Keratinocyte (primary cell): ENCODE measurements around the gene HPSE2. TPM values are rescaled to one million over a fixed set of nuclear protein-coding genes. Genes with fewer than 3 reads are reported as not detected.

Experiments
- DNase-seq: peaks from one replicate; pipeline ENCODE4 v3.0.0-alpha.2; 2011; ENCODE audit warnings: low read depth, missing footprints, low spot score
- FAIRE-seq: peaks from 2 replicates; lab custom pipeline; 2011; peaks lifted over from hg19 to GRCh38; lab: Jason Lieb, UNC
- H2AFZ ChIP-seq: 2 replicates; pipeline ENCODE4 v1.6.0; 2012; ENCODE audit warnings: low read length, control low read depth, inconsistent platforms; ENCODE audit not compliant: control insufficient read depth
- H3K27ac ChIP-seq: 2 replicates; pipeline ENCODE4 v1.5.1; 2011; ENCODE audit warnings: low read length; ENCODE audit not compliant: control insufficient read depth, insufficient read depth
- H3K27me3 ChIP-seq: 3 replicates; pipeline ENCODE4 v1.6.0; 2011; ENCODE audit warnings: low read length; ENCODE audit not compliant: control insufficient read depth, insufficient read depth; ENCODE audit errors: extremely low read depth
- H3K36me3 ChIP-seq, 2 experiments: 2 replicates in 1 of 2; 3 replicates in 1 of 2; pipeline ENCODE4 v1.5.1; 2011; ENCODE audit warnings: low read length in 2 of 2, mild to moderate bottlenecking in 1 of 2; ENCODE audit not compliant: control insufficient read depth in 2 of 2, insufficient read depth in 2 of 2; ENCODE audit errors: extremely low read depth in 1 of 2
- H3K4me1 ChIP-seq: 3 replicates; pipeline ENCODE4 v1.5.1; 2011; ENCODE audit warnings: low read length; ENCODE audit not compliant: control insufficient read depth, insufficient read depth; ENCODE audit errors: extremely low read depth
- H3K4me2 ChIP-seq: 3 replicates; pipeline ENCODE4 v1.6.0; 2011; ENCODE audit warnings: low read depth, low read length; ENCODE audit not compliant: control insufficient read depth, insufficient read depth; ENCODE audit errors: extremely low read depth
- H3K4me3 ChIP-seq, 3 experiments: fragments of 200-600 bp in 1 of 3; sonication (generic) in 1 of 3; 2 replicates in 2 of 3; 3 replicates in 1 of 3; pipeline ENCODE4 v1.5.1; 2011 to 2016; ENCODE audit warnings: low read length in 3 of 3, mild to moderate bottlenecking in 3 of 3, control low read depth in 2 of 3, inconsistent platforms in 1 of 3, low read depth in 1 of 3, mixed read lengths in 1 of 3, mixed run types in 1 of 3, moderate library complexity in 1 of 3; ENCODE audit not compliant: control insufficient read depth in 2 of 3, insufficient read depth in 2 of 3; ENCODE audit errors: extremely low read depth in 1 of 3
- H3K79me2 ChIP-seq: 2 replicates; pipeline ENCODE4 v1.6.0; 2012; ENCODE audit warnings: low read length; ENCODE audit not compliant: control insufficient read depth, insufficient read depth
- H3K9ac ChIP-seq: 3 replicates; pipeline ENCODE4 v1.6.0; 2011; ENCODE audit warnings: low read length; ENCODE audit not compliant: control insufficient read depth, insufficient read depth; ENCODE audit errors: extremely low read depth
- H3K9me1 ChIP-seq: 3 replicates; pipeline ENCODE4 v1.6.0; 2011; ENCODE audit warnings: low read length; ENCODE audit not compliant: control insufficient read depth, insufficient read depth; ENCODE audit errors: extremely low read depth
- H3K9me3 ChIP-seq: 2 replicates; pipeline ENCODE4 v1.5.1; 2012; ENCODE audit warnings: low read depth, low read length; ENCODE audit not compliant: control insufficient read depth
- H4K20me1 ChIP-seq: 3 replicates; pipeline ENCODE4 v1.6.0; 2011; ENCODE audit warnings: low read length; ENCODE audit not compliant: control insufficient read depth, insufficient read depth; ENCODE audit errors: extremely low read depth
- EZH2 ChIP-seq: IDR thresholded peaks from one replicate; pipeline ENCODE4 v1.6.1; 2012; ENCODE audit warnings: inconsistent platforms, mild to moderate bottlenecking, low read length, moderate library complexity
- dilution Hi-C: fragments of 300-500 bp; cut with MboI; formaldehyde crosslinking; loops from one replicate; pipeline ENCODE4 v1.7.0; 2020; ENCODE audit warnings: low sequenced_read_pairs; ENCODE audit not compliant: extremely low pct_ligation_motif_present
- polyA plus RNA-seq, 5 experiments: library from polyadenylated mRNA; depleted of rRNA in 3 of 5; stranded (reverse) in 3 of 5; stranded (forward) in 1 of 5; unstranded in 1 of 5; fragments of >200 nt; gene quantifications; 1 replicate in 1 of 5; 2 replicates in 3 of 5; 3 replicates in 1 of 5; pipeline versions ENCODE4 v1.2.1 to v1.2.3, GENCODE V29; 2011 to 2012; ENCODE audit warnings: missing spikeins in 2 of 5, low read depth in 1 of 5, low replicate concordance in 1 of 5
- TF ChIP-seq, protein P1 (sequence below), 3 experiments: IDR thresholded peaks in 1 of 3; conservative IDR thresholded peaks in 1 of 3; optimal IDR thresholded peaks in 1 of 3; 2 replicates in 2 of 3; 3 replicates in 1 of 3; pipeline versions ENCODE3 to v1.5.1; 2011; ENCODE audit warnings: low read length in 3 of 3, mild to moderate bottlenecking in 3 of 3, moderate library complexity in 2 of 3, control low read depth in 1 of 3, inconsistent platforms in 1 of 3; ENCODE audit not compliant: insufficient read depth in 2 of 3; ENCODE audit errors: extremely low read depth in 1 of 3

Gene HPSE2
- polyA plus RNA-seq, 1 donor (not counting 4 experiments of a cell fraction or from before 2014, with no cell fraction given): 0.01 TPM

- Histone ChIP-seq H3K79me2 (no peaks in the 10 kb centered on the region), H4K20me1 (no peaks in the 10 kb centered on the region), H3K9me3 (no peaks in the 10 kb centered on the region), H3K9me1 (no peaks in the 10 kb centered on the region), H3K27me3 (no peaks in the 10 kb centered on the region), H3K36me3 (no peaks in the 10 kb centered on the region), H3K4me1 (no peaks in the 10 kb centered on the region), H3K4me3 (no peak overlapping the region), H3K4me2 (no peak overlapping the region), H2AFZ (no peak overlapping the region), H3K9ac (no peak overlapping the region), H3K27ac (no peak overlapping the region)
- DNase-seq (no peak), FAIRE-seq (no peak)
- TF ChIP-seq, protein P1, sequence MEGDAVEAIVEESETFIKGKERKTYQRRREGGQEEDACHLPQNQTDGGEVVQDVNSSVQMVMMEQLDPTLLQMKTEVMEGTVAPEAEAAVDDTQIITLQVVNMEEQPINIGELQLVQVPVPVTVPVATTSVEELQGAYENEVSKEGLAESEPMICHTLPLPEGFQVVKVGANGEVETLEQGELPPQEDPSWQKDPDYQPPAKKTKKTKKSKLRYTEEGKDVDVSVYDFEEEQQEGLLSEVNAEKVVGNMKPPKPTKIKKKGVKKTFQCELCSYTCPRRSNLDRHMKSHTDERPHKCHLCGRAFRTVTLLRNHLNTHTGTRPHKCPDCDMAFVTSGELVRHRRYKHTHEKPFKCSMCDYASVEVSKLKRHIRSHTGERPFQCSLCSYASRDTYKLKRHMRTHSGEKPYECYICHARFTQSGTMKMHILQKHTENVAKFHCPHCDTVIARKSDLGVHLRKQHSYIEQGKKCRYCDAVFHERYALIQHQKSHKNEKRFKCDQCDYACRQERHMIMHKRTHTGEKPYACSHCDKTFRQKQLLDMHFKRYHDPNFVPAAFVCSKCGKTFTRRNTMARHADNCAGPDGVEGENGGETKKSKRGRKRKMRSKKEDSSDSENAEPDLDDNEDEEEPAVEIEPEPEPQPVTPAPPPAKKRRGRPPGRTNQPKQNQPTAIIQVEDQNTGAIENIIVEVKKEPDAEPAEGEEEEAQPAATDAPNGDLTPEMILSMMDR (optimal IDR thresholded peaks at IDR 0.05 in 1 of 3, IDR thresholded peaks at IDR 0.05 in 1 of 3, conservative IDR thresholded peaks at IDR 0.05 in 1 of 3; ENCODE audit: extremely low read depth in 1 of 3, insufficient read depth in 2 of 3, low read length in 3 of 3): peak in 1 of 3 experiments; percentile 17
- TF ChIP-seq EZH2: no peak
- dilution Hi-C loops: no loop called here
These were observed 558.8 kb downstream of the HPSE2 start for GRCh38 chr10:98676895-98677294.

- Histone ChIP-seq H3K4me2 (no peak overlapping the region), H3K79me2 (no peaks in the 10 kb centered on the region), H3K9ac (no peak overlapping the region), H3K27ac (no peak overlapping the region), H2AFZ (no peak overlapping the region), H3K9me3 (no peaks in the 10 kb centered on the region), H3K4me3 (no peak overlapping the region), H3K9me1 (no peaks in the 10 kb centered on the region), H3K4me1 (no peaks in the 10 kb centered on the region), H3K27me3 (no peaks in the 10 kb centered on the region), H3K36me3 (no peaks in the 10 kb centered on the region), H4K20me1 (no peaks in the 10 kb centered on the region)
- no peak for FAIRE-seq
- dilution Hi-C loops: no loop called here
- TF ChIP-seq, protein P1 (optimal IDR thresholded peaks at IDR 0.05 in 1 of 3, IDR thresholded peaks at IDR 0.05 in 1 of 3, conservative IDR thresholded peaks at IDR 0.05 in 1 of 3; ENCODE audit: extremely low read depth in 1 of 3, insufficient read depth in 2 of 3, low read length in 3 of 3): no peak
- no peak for TF ChIP-seq EZH2
- no peak for DNase-seq
These were observed 559.8 kb downstream of the HPSE2 start for GRCh38 chr10:98675902-98676301.
